K562 (cell line): ENCODE results near the gene PHYKPL. TPM values are rescaled to one million over a fixed set of nuclear protein-coding genes. Genes with fewer than 3 reads are reported as not detected.

ENCODE experiments used
- HDAC1 ChIP-seq, 2 experiments: fragments of 450-650 bp; IDR thresholded peaks; 2 replicates each; pipeline ENCODE4 v1.6.1; 2016 to 2017; ENCODE audit warnings: inconsistent platforms in 1 of 2, mild to moderate bottlenecking in 1 of 2, moderate library complexity in 1 of 2
- RCOR1 ChIP-seq, 2 experiments: IDR thresholded peaks; 2 replicates each; pipeline ENCODE4 v1.6.1; 2012; ENCODE audit warnings: low read depth in 2 of 2, low read length in 2 of 2, borderline replicate concordance in 1 of 2, improper control_type of control experiment in 1 of 2
- ZBTB2 ChIP-seq: fragments of 450-650 bp; IDR thresholded peaks from 2 replicates; pipeline ENCODE4 v1.6.1; 2016; ENCODE audit warnings: antibody characterized with exemption
- ZNF146 ChIP-seq: IDR thresholded peaks from one replicate; pipeline ENCODE4 v1.6.1; 2018; ENCODE audit warnings: missing compliant biosample characterization; ENCODE audit not compliant: unreplicated experiment
- ZNF3 ChIP-seq: fragments of 250-450 bp; sonication (Bioruptor Pico); IDR thresholded peaks from 2 replicates; pipeline ENCODE4 v1.5.0; 2021; ENCODE audit warnings: mild to moderate bottlenecking, moderate library complexity
- ZNF717 ChIP-seq: fragments of 250-450 bp; sonication (Bioruptor Pico); IDR thresholded peaks from 2 replicates; pipeline ENCODE4 v1.5.0; 2021
- polyA plus RNA-seq, 8 experiments: library from polyadenylated mRNA; depleted of rRNA in 4 of 8; stranded (reverse) in 5 of 8; unstranded in 3 of 8; fragments of >200 nt; fragmentation: Nextera tagmentation in 2 of 8; fragmentation: Illumina TruSeq in 1 of 8; extraction: Ambion mirVana in 2 of 8; extraction: Trizol in 1 of 8; gene quantifications; 2 replicates each; pipeline versions ENCODE4 v1.2.1 to v1.2.3, GENCODE V29; 2011 to 2014; ENCODE audit warnings: inconsistent platforms in 1 of 8, missing spikeins in 1 of 8
- total RNA-seq, 7 experiments: library from RNA; depleted of rRNA in 6 of 7; stranded (reverse); fragments of >200 nt in 6 of 7; fragmentation: Illumina TruSeq in 2 of 7; extraction: Trizol in 2 of 7; gene quantifications; 2 replicates each; pipeline versions ENCODE4 v1.2.1 to v1.2.3, GENCODE V29; 2011 to 2021; ENCODE audit warnings: low replicate concordance in 1 of 7
- TF ChIP-seq, protein P1 (sequence below): fragments of 250-450 bp; sonication (Bioruptor Pico); IDR thresholded peaks from 2 replicates; pipeline ENCODE4 v1.4.0; 2020
- TF ChIP-seq, protein P2 (sequence below), 3 experiments: IDR thresholded peaks in 2 of 3; conservative IDR thresholded peaks in 1 of 3; 2 replicates each; pipeline ENCODE4 v1.5.1; 2011 to 2012; ENCODE audit warnings: low read length in 3 of 3, mild to moderate bottlenecking in 3 of 3, control low read depth in 2 of 3, improper control_type of control experiment in 1 of 3, inconsistent platforms in 1 of 3, low read depth in 1 of 3, mixed read lengths in 1 of 3, moderate library complexity in 1 of 3; ENCODE audit not compliant: insufficient read depth in 2 of 3
- TF ChIP-seq, protein P3 (sequence below), 2 experiments: IDR thresholded peaks; 2 replicates each; pipeline ENCODE4 v1.6.1; 2011; ENCODE audit warnings: borderline replicate concordance in 1 of 2, control low read depth in 1 of 2, low read depth in 1 of 2, low read length in 1 of 2, mild to moderate bottlenecking in 1 of 2, mixed read lengths in 1 of 2, moderate library complexity in 1 of 2; ENCODE audit not compliant: insufficient read depth in 1 of 2, insufficient read length in 1 of 2, poor library complexity in 1 of 2, severe bottlenecking in 1 of 2; ENCODE audit errors: extremely low read depth in 1 of 2
- TF ChIP-seq, protein P4 (sequence below): fragments of 450-650 bp; IDR thresholded peaks from 2 replicates; pipeline ENCODE4 v1.6.1; 2016; ENCODE audit warnings: borderline replicate concordance

PHYKPL gene
- total and polyA plus RNA-seq, 9 of the 15 experiments (the other 6 are each of a cell fraction or from before 2014, with no cell fraction given) = 4.7 to 34.7 (median 18.6) TPM

GRCh38 chr5:178279723-178280438, 47.3 kb upstream of the PHYKPL start (continued):
- TF ChIP-seq ZBTB2 (no peak), RCOR1 (IDR thresholded peaks at IDR 0.05; ENCODE audit: borderline replicate concordance in 1 of 2, low read depth in 2 of 2, low read length in 2 of 2) (0 out of 4 replicates have a peak, but pooled peaks of 1 of the 2 experiments have one; percentile 42), HDAC1 (IDR thresholded peaks at IDR 0.05) (no peak), ZNF717 (no peak), ZNF146 (no peak), ZNF3 (CRISPR knock-in tag) (no peak)
- TF ChIP-seq, protein P1, sequence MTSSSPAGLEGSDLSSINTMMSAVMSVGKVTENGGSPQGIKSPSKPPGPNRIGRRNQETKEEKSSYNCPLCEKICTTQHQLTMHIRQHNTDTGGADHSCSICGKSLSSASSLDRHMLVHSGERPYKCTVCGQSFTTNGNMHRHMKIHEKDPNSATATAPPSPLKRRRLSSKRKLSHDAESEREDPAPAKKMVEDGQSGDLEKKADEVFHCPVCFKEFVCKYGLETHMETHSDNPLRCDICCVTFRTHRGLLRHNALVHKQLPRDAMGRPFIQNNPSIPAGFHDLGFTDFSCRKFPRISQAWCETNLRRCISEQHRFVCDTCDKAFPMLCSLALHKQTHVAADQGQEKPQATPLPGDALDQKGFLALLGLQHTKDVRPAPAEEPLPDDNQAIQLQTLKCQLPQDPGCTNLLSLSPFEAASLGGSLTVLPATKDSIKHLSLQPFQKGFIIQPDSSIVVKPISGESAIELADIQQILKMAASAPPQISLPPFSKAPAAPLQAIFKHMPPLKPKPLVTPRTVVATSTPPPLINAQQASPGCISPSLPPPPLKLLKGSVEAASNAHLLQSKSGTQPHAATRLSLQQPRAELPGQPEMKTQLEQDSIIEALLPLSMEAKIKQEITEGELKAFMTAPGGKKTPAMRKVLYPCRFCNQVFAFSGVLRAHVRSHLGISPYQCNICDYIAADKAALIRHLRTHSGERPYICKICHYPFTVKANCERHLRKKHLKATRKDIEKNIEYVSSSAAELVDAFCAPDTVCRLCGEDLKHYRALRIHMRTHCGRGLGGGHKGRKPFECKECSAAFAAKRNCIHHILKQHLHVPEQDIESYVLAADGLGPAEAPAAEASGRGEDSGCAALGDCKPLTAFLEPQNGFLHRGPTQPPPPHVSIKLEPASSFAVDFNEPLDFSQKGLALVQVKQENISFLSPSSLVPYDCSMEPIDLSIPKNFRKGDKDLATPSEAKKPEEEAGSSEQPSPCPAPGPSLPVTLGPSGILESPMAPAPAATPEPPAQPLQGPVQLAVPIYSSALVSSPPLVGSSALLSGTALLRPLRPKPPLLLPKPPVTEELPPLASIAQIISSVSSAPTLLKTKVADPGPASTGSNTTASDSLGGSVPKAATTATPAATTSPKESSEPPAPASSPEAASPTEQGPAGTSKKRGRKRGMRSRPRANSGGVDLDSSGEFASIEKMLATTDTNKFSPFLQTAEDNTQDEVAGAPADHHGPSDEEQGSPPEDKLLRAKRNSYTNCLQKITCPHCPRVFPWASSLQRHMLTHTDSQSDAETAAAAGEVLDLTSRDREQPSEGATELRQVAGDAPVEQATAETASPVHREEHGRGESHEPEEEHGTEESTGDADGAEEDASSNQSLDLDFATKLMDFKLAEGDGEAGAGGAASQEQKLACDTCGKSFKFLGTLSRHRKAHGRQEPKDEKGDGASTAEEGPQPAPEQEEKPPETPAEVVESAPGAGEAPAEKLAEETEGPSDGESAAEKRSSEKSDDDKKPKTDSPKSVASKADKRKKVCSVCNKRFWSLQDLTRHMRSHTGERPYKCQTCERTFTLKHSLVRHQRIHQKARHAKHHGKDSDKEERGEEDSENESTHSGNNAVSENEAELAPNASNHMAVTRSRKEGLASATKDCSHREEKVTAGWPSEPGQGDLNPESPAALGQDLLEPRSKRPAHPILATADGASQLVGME = no peak
- TF ChIP-seq, protein P2, sequence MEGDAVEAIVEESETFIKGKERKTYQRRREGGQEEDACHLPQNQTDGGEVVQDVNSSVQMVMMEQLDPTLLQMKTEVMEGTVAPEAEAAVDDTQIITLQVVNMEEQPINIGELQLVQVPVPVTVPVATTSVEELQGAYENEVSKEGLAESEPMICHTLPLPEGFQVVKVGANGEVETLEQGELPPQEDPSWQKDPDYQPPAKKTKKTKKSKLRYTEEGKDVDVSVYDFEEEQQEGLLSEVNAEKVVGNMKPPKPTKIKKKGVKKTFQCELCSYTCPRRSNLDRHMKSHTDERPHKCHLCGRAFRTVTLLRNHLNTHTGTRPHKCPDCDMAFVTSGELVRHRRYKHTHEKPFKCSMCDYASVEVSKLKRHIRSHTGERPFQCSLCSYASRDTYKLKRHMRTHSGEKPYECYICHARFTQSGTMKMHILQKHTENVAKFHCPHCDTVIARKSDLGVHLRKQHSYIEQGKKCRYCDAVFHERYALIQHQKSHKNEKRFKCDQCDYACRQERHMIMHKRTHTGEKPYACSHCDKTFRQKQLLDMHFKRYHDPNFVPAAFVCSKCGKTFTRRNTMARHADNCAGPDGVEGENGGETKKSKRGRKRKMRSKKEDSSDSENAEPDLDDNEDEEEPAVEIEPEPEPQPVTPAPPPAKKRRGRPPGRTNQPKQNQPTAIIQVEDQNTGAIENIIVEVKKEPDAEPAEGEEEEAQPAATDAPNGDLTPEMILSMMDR (IDR thresholded peaks at IDR 0.05 in 2 of 3, conservative IDR thresholded peaks at IDR 0.05 in 1 of 3; ENCODE audit: insufficient read depth in 2 of 3, low read depth in 1 of 3, low read length in 3 of 3) = peak; percentile 96 to 97 (median 96)
- TF ChIP-seq, protein P3, sequence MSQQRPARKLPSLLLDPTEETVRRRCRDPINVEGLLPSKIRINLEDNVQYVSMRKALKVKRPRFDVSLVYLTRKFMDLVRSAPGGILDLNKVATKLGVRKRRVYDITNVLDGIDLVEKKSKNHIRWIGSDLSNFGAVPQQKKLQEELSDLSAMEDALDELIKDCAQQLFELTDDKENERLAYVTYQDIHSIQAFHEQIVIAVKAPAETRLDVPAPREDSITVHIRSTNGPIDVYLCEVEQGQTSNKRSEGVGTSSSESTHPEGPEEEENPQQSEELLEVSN (IDR thresholded peaks at IDR 0.05; ENCODE audit: borderline replicate concordance in 1 of 2, extremely low read depth in 1 of 2, insufficient read depth in 1 of 2, insufficient read length in 1 of 2, low read depth in 1 of 2, low read length in 1 of 2, poor library complexity in 1 of 2, severe bottlenecking in 1 of 2) = peak in 1 of 2 experiments; percentile 63
- TF ChIP-seq, protein P4, sequence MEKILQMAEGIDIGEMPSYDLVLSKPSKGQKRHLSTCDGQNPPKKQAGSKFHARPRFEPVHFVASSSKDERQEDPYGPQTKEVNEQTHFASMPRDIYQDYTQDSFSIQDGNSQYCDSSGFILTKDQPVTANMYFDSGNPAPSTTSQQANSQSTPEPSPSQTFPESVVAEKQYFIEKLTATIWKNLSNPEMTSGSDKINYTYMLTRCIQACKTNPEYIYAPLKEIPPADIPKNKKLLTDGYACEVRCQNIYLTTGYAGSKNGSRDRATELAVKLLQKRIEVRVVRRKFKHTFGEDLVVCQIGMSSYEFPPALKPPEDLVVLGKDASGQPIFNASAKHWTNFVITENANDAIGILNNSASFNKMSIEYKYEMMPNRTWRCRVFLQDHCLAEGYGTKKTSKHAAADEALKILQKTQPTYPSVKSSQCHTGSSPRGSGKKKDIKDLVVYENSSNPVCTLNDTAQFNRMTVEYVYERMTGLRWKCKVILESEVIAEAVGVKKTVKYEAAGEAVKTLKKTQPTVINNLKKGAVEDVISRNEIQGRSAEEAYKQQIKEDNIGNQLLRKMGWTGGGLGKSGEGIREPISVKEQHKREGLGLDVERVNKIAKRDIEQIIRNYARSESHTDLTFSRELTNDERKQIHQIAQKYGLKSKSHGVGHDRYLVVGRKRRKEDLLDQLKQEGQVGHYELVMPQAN = no peak
